ENCODE measurements around the gene UMODL1. TPM values are rescaled to one million over a fixed set of nuclear protein-coding genes. Genes with fewer than 3 reads are reported as not detected.

Gene UMODL1
- total RNA-seq, 2 experiments from 2014 or later: not detected

GRCh38 chr21:42055425-42055824 lies 15.7 kb upstream of the UMODL1 start:
- ChIA-PET POLR2A (no interaction called here), CTCF (no interaction called here)
- no peak for TF ChIP-seq CTCF (IDR thresholded peaks at IDR 0.05)
- DNase-seq: no peak
- Mint-ChIP-seq H3K9me3 (no peaks in the 10 kb centered on the region), H3K36me3 (ENCODE audit: low read depth) (no peaks in the 10 kb centered on the region), H3K4me3 (no peak overlapping the region), H3K27me3 (no peaks in the 10 kb centered on the region), H3K27ac (no peak overlapping the region), H3K4me1 (ENCODE audit: low read depth) (peaks cover 6% of the 10 kb centered on the region)
- no peak for ATAC-seq
- intact Hi-C loops (cut with micrococcal nuclease): no loop called here

GRCh38 chr21:42056468-42056867 lies 14.6 kb upstream of the UMODL1 start:
- TF ChIP-seq CTCF (IDR thresholded peaks at IDR 0.05): no peak
- H3K9me3 Mint-ChIP-seq: no peaks in the 10 kb centered on the region
- no peak for DNase-seq
- peaks cover 11% of the 10 kb centered on the region for H3K4me1 Mint-ChIP-seq (ENCODE audit: low read depth)
- H3K36me3 Mint-ChIP-seq (ENCODE audit: low read depth): no peaks in the 10 kb centered on the region
- no peak overlapping the region for H3K4me3 Mint-ChIP-seq
- CTCF ChIA-PET: no interaction called here
- POLR2A ChIA-PET: no interaction called here
- H3K27ac Mint-ChIP-seq: no peak overlapping the region
- H3K27me3 Mint-ChIP-seq: no peaks in the 10 kb centered on the region
- intact Hi-C loops (cut with micrococcal nuclease): no loop called here
- no peak for ATAC-seq

- Mint-ChIP-seq H3K4me1 (ENCODE audit: low read depth) (peaks cover 13% of the 10 kb centered on the region), H3K4me3 (no peak overlapping the region), H3K27ac (no peak overlapping the region), H3K9me3 (no peaks in the 10 kb centered on the region), H3K36me3 (ENCODE audit: low read depth) (no peaks in the 10 kb centered on the region), H3K27me3 (no peaks in the 10 kb centered on the region)
- intact Hi-C loops (cut with micrococcal nuclease): no loop called here
- ChIA-PET CTCF (no interaction called here), POLR2A (interaction anchor here (0.9 kb wide), 1 partner anchor 159 kb away, joined by 4 read pairs; no protein-coding TSS in a partner anchor)
- TF ChIP-seq CTCF (IDR thresholded peaks at IDR 0.05): no peak
- DNase-seq (no peak), ATAC-seq (no peak)
Observed at GRCh38 chr21:42056996-42057689, 14.0 kb upstream of the UMODL1 start.

- Mint-ChIP-seq H3K4me3 (no peak overlapping the region), H3K4me1 (ENCODE audit: low read depth) (peaks cover 21% of the 10 kb centered on the region), H3K27me3 (no peaks in the 10 kb centered on the region), H3K27ac (no peak overlapping the region), H3K9me3 (no peaks in the 10 kb centered on the region), H3K36me3 (ENCODE audit: low read depth) (no peaks in the 10 kb centered on the region)
- DNase-seq (no peak), ATAC-seq (no peak)
- intact Hi-C loops (cut with micrococcal nuclease): no loop called here
- no peak for TF ChIP-seq CTCF (IDR thresholded peaks at IDR 0.05)
- ChIA-PET CTCF (no interaction called here), POLR2A (interaction anchor here (0.9 kb wide), 1 partner anchor 160 kb away, joined by 4 read pairs; no protein-coding TSS in a partner anchor)
Observed at GRCh38 chr21:42057851-42058437, 13.2 kb upstream of the UMODL1 start.

- POLR2A ChIA-PET: no interaction called here
- CTCF ChIA-PET: no interaction called here
- peaks cover 28% of the 10 kb centered on the region for H3K4me1 Mint-ChIP-seq (ENCODE audit: low read depth)
- no peaks in the 10 kb centered on the region for H3K36me3 Mint-ChIP-seq (ENCODE audit: low read depth)
- ATAC-seq (no peak), DNase-seq (no peak)
- no peaks in the 10 kb centered on the region for H3K27me3 Mint-ChIP-seq
- TF ChIP-seq CTCF (IDR thresholded peaks at IDR 0.05): no peak
- intact Hi-C loops (cut with micrococcal nuclease): no loop called here
- H3K27ac Mint-ChIP-seq: no peak overlapping the region
- no peak overlapping the region for H3K4me3 Mint-ChIP-seq
- H3K9me3 Mint-ChIP-seq: no peaks in the 10 kb centered on the region
Observed at GRCh38 chr21:42058631-42059111, 12.4 kb upstream of the UMODL1 start.

All from activated CD8-positive, alpha-beta T cell treated with anti-CD3 and anti-CD28 coated beads for 36 hours (primary cell).